Fibroblast of pulmonary artery (primary cell): ENCODE results near the gene SLC25A47.

Experiments
- DNase-seq: peaks from one replicate; pipeline ENCODE4 v3.0.0-alpha.2; 2010; ENCODE audit warnings: low read depth
- H3K4me3 ChIP-seq: replicated peaks from 2 replicates; pipeline ENCODE4 v1.5.1; 2011; ENCODE audit warnings: low read depth, mild to moderate bottlenecking, control low read depth, low read length, moderate library complexity
- TF ChIP-seq, protein P1 (sequence below): IDR thresholded peaks from 2 replicates; pipeline ENCODE4 v1.5.1; 2011; ENCODE audit warnings: mild to moderate bottlenecking, control low read depth, low read length, inconsistent platforms; ENCODE audit errors: missing control alignments

The SLC25A47 gene

DNA sequence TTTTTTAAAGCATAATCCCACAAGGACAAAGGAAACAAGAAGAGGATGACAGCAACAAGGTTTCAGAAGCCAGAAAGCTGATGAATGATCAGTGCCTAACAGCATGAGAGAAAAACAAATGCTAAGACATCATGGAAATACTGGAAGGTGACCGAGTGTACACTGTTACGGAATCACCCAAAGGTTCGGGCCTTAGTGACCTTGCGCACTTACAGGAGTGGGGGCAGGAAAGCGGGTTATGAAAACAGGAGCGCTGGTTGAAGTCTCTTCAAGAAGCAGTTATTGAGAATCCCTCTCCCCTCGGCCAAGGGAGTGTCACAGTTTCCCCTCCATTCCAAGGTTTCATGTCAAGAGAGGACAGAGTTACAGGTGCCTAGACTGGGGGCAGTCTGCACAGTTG is 42.6 kb downstream of the SLC25A47 start:
- H3K4me3 ChIP-seq, result no peak overlapping the region
- TF ChIP-seq, protein P1, sequence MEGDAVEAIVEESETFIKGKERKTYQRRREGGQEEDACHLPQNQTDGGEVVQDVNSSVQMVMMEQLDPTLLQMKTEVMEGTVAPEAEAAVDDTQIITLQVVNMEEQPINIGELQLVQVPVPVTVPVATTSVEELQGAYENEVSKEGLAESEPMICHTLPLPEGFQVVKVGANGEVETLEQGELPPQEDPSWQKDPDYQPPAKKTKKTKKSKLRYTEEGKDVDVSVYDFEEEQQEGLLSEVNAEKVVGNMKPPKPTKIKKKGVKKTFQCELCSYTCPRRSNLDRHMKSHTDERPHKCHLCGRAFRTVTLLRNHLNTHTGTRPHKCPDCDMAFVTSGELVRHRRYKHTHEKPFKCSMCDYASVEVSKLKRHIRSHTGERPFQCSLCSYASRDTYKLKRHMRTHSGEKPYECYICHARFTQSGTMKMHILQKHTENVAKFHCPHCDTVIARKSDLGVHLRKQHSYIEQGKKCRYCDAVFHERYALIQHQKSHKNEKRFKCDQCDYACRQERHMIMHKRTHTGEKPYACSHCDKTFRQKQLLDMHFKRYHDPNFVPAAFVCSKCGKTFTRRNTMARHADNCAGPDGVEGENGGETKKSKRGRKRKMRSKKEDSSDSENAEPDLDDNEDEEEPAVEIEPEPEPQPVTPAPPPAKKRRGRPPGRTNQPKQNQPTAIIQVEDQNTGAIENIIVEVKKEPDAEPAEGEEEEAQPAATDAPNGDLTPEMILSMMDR, result no peak
- no peak for DNase-seq

DNA sequence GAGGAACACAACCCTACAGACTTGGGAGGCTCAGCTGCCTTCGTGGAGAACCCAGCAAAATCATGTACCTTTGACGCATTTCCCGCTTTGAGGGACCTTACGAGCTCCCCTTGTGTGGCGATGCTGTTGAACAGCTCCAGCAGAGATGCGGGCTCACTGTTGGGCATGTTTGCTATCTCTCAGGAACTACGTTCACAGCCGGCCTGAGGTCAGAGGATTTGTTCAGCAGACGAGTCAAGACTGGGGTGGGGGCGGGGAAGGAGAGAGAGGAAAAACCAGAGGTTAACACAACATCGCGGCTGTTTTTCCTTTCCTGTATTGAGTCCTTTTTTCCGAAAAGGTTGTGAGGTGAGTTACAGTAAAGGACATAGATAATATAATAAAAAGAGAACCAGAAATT is 45.9 kb downstream of the SLC25A47 start:
- no peak overlapping the region for H3K4me3 ChIP-seq

GRCh38 chr14:100370003-100370402 is 46.9 kb downstream of the SLC25A47 start:
- DNase-seq, result no peak

More for the DNA sequence above, 45.9 kb downstream of the SLC25A47 start:
- TF ChIP-seq, protein P1, result no peak
- no peak for DNase-seq

DNA sequence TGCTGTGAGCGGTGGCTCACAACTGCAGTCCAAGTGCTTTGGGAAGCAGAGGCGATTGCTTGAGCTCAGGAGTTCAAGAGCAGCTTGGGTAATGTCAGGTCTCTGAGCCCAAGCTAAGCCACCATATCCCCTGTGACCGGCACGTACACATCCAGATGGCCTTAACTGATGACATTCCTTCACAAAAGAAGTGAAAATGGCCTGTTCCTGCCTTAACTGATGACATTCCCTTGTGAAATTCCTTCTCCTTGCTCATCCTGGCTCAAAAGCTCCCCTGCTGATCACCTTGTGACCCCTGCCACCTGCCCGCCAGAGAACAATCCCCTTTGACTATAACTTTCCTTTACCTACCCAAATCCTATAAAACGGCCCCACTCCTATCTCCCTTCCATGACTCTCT is 48.6 kb downstream of the SLC25A47 start:
- H3K4me3 ChIP-seq, result no peak overlapping the region
- no peak for DNase-seq
- TF ChIP-seq, protein P1, result no peak

More at GRCh38 chr14:100370003-100370402, 46.9 kb downstream of the SLC25A47 start:
- TF ChIP-seq, protein P1, result no peak
- H3K4me3 ChIP-seq, result no peak overlapping the region

DNA sequence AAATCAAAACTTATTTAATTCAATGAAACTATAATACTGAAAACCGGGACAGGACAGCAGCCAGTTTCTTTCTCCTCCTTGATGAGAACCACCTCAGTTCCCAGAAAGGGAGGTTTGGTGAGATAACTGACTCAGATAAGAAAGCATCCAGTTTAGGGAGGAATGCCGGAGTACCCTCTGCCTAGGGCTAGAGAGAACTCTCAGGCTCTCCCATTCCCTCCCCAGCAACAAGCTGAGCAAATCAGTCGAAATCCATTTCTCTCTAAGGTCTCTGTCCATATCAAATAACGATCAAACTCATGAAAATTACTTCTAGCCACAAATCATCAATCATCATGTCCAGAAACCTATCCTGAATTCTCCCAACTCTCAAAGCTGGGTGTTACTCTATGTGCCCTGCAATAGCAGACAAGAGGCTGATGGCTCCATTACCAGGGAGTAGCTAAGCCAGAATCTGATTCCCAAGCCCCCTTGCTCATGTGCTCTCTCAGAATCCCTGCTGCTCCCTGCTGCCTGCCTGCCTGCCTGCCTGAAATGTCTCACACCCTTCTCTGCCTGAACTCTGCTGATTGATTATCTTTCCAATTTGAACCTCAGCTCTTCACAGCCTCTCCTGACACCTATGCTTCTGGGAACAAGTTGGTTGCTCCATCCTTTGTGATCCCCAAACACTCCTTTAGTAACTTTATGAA is 49.4 kb downstream of the SLC25A47 start:
- TF ChIP-seq, protein P1, result no peak
- H3K4me3 ChIP-seq, result no peak overlapping the region
- DNase-seq, result no peak

GRCh38 chr14:100374270-100374669 is 51.1 kb downstream of the SLC25A47 start:
- DNase-seq, result no peak
- H3K4me3 ChIP-seq, result peak overlapping the region; percentile 88

More at GRCh38 chr14:100374270-100374669, 51.1 kb downstream of the SLC25A47 start:
- TF ChIP-seq, protein P1, result no peak
